Mesothelial cell of epicardium (in vitro differentiated cells): ENCODE results near the gene BOD1L1. TPM values are rescaled to one million over a fixed set of nuclear protein-coding genes. Genes with fewer than 3 reads are reported as not detected.

ENCODE experiments used
- DNase-seq, 2 experiments: peaks; one replicate each; pipeline ENCODE4 v3.0.0; 2021; ENCODE audit warnings: low spot score in 2 of 2; ENCODE audit not compliant: unreplicated experiment in 2 of 2
- H3K27ac Mint-ChIP-seq: 2 replicates; pipeline ENCODE4 v1.8.0; 2021; ENCODE audit warnings: mixed read lengths
- H3K27me3 Mint-ChIP-seq: 2 replicates; pipeline ENCODE4 v1.8.0; 2021; ENCODE audit warnings: low read depth, mixed read lengths
- H3K36me3 Mint-ChIP-seq: 2 replicates; pipeline ENCODE4 v1.8.0; 2021; ENCODE audit warnings: mixed read lengths
- H3K4me1 Mint-ChIP-seq: 2 replicates; pipeline ENCODE4 v1.8.0; 2021; ENCODE audit warnings: mixed read lengths
- H3K4me3 Mint-ChIP-seq: 2 replicates; pipeline ENCODE4 v1.8.0; 2021; ENCODE audit warnings: mild to moderate bottlenecking, moderate library complexity, mixed read lengths
- H3K9me3 Mint-ChIP-seq: 2 replicates; pipeline ENCODE4 v1.8.0; 2021; ENCODE audit warnings: mixed read lengths
- CTCF ChIP-seq: fragments of 200-600 bp; sonication (generic); IDR thresholded peaks from one replicate; pipeline ENCODE4 v1.5.0; 2021; ENCODE audit warnings: antibody characterized with exemption; ENCODE audit not compliant: unreplicated experiment
- total RNA-seq: library from RNA; stranded (reverse); gene quantifications from 3 replicates; pipeline ENCODE4 v1.2.1, GENCODE V29; 2021

The BOD1L1 gene
- total RNA-seq, 1 donor from 2014 or later, result 56.8 TPM

GRCh38 chr4:13542577-13543031 lies 84.9 kb downstream of the BOD1L1 start:
- peaks cover 19% of the 10 kb centered on the region for H3K4me1 Mint-ChIP-seq

GRCh38 chr4:13541720-13542576 lies 85.6 kb downstream of the BOD1L1 start:
- no peaks in the 10 kb centered on the region for H3K9me3 Mint-ChIP-seq
- peaks cover 92% of the 10 kb centered on the region for H3K27me3 Mint-ChIP-seq
- no peak overlapping the region for H3K27ac Mint-ChIP-seq
- peak in 1 of 2 experiments; percentile 51 for DNase-seq
- peak overlapping the region; percentile 51 for H3K4me3 Mint-ChIP-seq
- H3K36me3 Mint-ChIP-seq, result peaks cover 2% of the 10 kb centered on the region
- H3K4me1 Mint-ChIP-seq, result peaks cover 17% of the 10 kb centered on the region
- peak; percentile 26 for TF ChIP-seq CTCF

More at GRCh38 chr4:13542577-13543031, 84.9 kb downstream of the BOD1L1 start:
- Mint-ChIP-seq H3K36me3 (peaks cover 2% of the 10 kb centered on the region), H3K27me3 (peaks cover 91% of the 10 kb centered on the region), H3K9me3 (no peaks in the 10 kb centered on the region), H3K27ac (no peak overlapping the region), H3K4me3 (peak overlapping the region; percentile 36)
- DNase-seq, result peak in 1 of 2 experiments; percentile 38
- TF ChIP-seq CTCF, result no peak

- Mint-ChIP-seq H3K4me3 (no peak overlapping the region), H3K9me3 (no peaks in the 10 kb centered on the region), H3K4me1 (peaks cover 11% of the 10 kb centered on the region), H3K27me3 (peaks cover 92% of the 10 kb centered on the region), H3K27ac (no peak overlapping the region), H3K36me3 (peaks cover 2% of the 10 kb centered on the region)
- DNase-seq, result no peak
- TF ChIP-seq CTCF, result no peak
Measured at GRCh38 chr4:13541176-13541604, 86.3 kb downstream of the BOD1L1 start.

- Mint-ChIP-seq H3K27ac (no peak overlapping the region), H3K36me3 (peaks cover 2% of the 10 kb centered on the region), H3K27me3 (peaks cover 94% of the 10 kb centered on the region), H3K9me3 (no peaks in the 10 kb centered on the region), H3K4me1 (peaks cover 11% of the 10 kb centered on the region), H3K4me3 (no peak overlapping the region)
- no peak for TF ChIP-seq CTCF
- DNase-seq, result no peak
Measured at GRCh38 chr4:13540446-13541175, 86.9 kb downstream of the BOD1L1 start.

GRCh38 chr4:13539619-13540445 lies 87.7 kb downstream of the BOD1L1 start:
- DNase-seq, result peak in 1 of 2 experiments; percentile 34
- H3K27me3 Mint-ChIP-seq, result peaks cover 95% of the 10 kb centered on the region
- no peak overlapping the region for H3K27ac Mint-ChIP-seq
- H3K36me3 Mint-ChIP-seq, result peaks cover 2% of the 10 kb centered on the region
- no peak for TF ChIP-seq CTCF
- H3K4me1 Mint-ChIP-seq, result peaks cover 5% of the 10 kb centered on the region
- no peaks in the 10 kb centered on the region for H3K9me3 Mint-ChIP-seq
- no peak overlapping the region for H3K4me3 Mint-ChIP-seq
